ENCODE measurements around the gene KIAA1614.

The KIAA1614 gene

DNA sequence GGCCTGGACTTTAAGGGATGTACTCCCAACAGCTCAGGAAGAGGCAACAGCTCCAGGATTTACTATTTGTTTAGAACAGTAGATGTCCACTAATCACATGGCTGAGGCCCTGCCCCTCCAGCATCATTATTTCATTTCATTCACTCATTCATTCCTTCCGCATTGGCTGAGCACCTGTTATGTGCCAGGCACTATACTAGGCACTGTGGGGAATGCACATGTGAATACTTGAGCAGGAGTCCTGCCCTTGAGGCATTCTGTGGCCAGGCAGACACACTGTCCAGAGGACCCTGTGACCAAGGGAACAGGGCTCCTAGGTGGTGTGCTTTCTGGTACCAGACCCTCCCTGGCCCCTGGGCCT is 24.3 kb downstream of the KIAA1614 start:
- H3K9me3 ChIP-seq = no peaks in the 10 kb centered on the region
- H3K36me3 ChIP-seq = peaks cover 10 to 71% (median 50%) of the 10 kb centered on the region in 3 donors
- intact Hi-C loops (cut with DNase I; ENCODE audit: low total_unique reads) = no loop called here
- H3K4me3 ChIP-seq = no peak overlapping the region
- H3K27ac ChIP-seq = no peak overlapping the region
- no peak for DNase-seq
- H3K4me1 ChIP-seq = no peaks in the 10 kb centered on the region
- TF ChIP-seq, protein P1, sequence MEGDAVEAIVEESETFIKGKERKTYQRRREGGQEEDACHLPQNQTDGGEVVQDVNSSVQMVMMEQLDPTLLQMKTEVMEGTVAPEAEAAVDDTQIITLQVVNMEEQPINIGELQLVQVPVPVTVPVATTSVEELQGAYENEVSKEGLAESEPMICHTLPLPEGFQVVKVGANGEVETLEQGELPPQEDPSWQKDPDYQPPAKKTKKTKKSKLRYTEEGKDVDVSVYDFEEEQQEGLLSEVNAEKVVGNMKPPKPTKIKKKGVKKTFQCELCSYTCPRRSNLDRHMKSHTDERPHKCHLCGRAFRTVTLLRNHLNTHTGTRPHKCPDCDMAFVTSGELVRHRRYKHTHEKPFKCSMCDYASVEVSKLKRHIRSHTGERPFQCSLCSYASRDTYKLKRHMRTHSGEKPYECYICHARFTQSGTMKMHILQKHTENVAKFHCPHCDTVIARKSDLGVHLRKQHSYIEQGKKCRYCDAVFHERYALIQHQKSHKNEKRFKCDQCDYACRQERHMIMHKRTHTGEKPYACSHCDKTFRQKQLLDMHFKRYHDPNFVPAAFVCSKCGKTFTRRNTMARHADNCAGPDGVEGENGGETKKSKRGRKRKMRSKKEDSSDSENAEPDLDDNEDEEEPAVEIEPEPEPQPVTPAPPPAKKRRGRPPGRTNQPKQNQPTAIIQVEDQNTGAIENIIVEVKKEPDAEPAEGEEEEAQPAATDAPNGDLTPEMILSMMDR (IDR thresholded peaks at IDR 0.05) = no peak
- no peaks in the 10 kb centered on the region for H3K27me3 ChIP-seq

DNA sequence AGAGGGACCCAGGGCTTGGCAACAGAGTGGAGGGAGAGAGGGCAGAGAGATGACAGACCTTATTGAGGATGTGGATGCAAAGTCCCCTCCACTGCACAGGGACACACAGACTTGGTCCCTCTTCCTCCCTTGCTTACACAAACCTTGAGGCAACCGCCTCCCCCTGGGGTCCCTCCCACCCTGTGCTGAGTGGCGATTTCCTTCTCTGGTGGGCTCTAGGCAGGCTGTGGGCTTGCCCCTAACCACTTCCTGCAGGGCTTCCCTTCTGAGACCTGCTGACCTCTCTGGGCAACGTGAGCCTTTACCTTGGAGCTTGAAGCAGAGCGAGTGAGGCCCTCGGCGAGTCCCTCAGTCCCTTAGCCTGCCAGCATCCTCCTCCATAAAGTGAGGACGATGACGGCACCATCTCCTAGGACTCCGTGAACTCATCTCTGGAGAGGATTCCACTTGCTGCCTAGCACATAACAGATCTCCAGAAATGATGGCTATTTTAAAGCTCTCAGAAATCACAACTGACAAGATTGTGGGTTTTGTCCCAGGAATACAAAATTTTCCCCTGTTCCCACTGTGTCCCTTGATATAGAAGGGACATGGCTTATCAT is 25.0 kb downstream of the KIAA1614 start:
- no peaks in the 10 kb centered on the region for H3K4me1 ChIP-seq
- H3K9me3 ChIP-seq = no peaks in the 10 kb centered on the region
- H3K4me3 ChIP-seq = no peak overlapping the region
- TF ChIP-seq, protein P1 (IDR thresholded peaks at IDR 0.05) = no peak
- no peaks in the 10 kb centered on the region for H3K27me3 ChIP-seq
- intact Hi-C loops (cut with DNase I; ENCODE audit: low total_unique reads) = no loop called here
- DNase-seq = no peak
- peaks cover 10 to 79% (median 56%) of the 10 kb centered on the region in 3 donors for H3K36me3 ChIP-seq
- H3K27ac ChIP-seq = no peak overlapping the region

DNA sequence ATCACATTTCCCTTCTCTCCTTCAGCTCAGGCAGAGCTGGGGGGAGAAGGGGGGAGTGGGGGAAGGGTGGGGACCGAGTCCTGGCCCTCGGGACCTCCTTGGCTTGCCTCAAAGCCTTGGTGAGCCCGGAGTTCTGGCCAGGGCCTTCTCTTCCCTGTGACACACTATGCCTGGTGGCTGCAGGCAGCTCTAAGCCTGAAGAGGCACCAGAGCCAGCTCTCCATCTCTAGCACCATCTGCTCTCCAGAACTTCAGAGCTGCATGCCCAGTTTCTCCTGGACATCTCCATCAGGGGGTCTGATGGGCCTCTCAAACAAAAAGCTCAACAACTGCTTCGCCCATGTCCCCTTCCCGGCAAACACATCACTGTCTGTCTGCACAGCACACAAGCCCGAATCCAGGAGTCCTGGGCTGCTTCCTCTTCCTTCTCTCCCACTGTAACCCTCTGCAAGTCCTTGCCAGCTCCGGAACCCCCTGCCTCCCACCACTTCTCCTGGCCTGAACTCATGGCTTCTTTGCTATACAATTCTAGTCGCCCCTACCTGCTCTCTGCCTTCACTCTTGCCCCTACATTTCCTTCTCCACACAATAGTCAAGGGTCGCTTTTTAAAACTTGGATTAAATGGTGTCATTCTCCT is 26.5 kb downstream of the KIAA1614 start:
- no peak overlapping the region for H3K4me3 ChIP-seq
- peaks cover 12 to 86% (median 59%) of the 10 kb centered on the region in 3 donors for H3K36me3 ChIP-seq
- no peak overlapping the region for H3K27ac ChIP-seq
- H3K27me3 ChIP-seq = no peaks in the 10 kb centered on the region
- DNase-seq = no peak
- no peaks in the 10 kb centered on the region for H3K9me3 ChIP-seq
- no peaks in the 10 kb centered on the region for H3K4me1 ChIP-seq
- TF ChIP-seq, protein P1 (IDR thresholded peaks at IDR 0.05) = no peak
- intact Hi-C loops (cut with DNase I; ENCODE audit: low total_unique reads) = no loop called here

DNA sequence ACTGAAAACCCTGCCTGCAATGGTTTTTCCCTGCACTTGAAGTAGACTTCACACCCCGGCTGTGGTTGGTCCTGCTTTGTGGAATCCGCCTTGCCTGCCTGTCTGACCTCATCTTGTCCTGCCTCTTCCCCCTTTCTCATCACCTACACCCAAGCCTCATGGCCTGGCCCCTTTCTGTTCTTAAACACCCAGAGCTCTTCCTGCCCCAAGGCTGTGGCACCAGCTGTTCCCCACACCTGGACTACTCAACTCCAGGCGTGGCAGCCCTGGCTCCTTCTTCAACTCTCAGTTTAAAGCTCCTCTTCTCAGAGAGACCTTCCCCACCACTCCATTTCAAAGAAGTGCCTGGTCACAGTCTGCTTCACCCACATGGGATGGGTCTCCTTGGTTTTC is 27.0 kb downstream of the KIAA1614 start:
- Histone ChIP-seq H3K36me3 (peaks cover 17 to 88% (median 64%) of the 10 kb centered on the region in 3 donors), H3K9me3 (no peaks in the 10 kb centered on the region), H3K4me1 (no peaks in the 10 kb centered on the region), H3K4me3 (no peak overlapping the region), H3K27ac (no peak overlapping the region), H3K27me3 (no peaks in the 10 kb centered on the region)
- intact Hi-C loops (cut with DNase I; ENCODE audit: low total_unique reads) = no loop called here
- TF ChIP-seq, protein P1 (IDR thresholded peaks at IDR 0.05) = no peak
- no peak for DNase-seq

DNA sequence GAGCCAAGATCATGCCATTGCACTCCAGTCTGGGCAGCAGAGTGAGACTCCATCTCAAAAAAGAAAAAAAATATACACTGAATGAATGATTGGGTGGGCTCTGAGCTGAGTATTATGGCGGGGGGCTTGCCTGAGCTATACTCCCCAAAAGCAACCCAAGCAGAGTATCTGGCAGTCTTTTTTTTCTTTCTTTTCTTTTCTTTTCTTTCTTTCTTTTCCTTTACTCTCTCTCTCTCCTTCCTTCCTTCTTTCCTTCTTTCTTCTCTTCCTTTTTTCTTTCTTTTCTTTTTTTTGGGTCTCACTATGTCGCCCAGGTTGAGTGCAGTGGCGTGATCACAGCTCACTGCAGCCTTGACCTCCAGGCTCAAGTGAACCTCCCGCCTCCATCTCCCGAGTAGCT is 27.7 kb downstream of the KIAA1614 start:
- Histone ChIP-seq H3K27ac (no peak overlapping the region), H3K36me3 (peaks cover 19 to 88% (median 67%) of the 10 kb centered on the region in 3 donors), H3K27me3 (no peaks in the 10 kb centered on the region), H3K4me3 (no peak overlapping the region), H3K9me3 (no peaks in the 10 kb centered on the region), H3K4me1 (no peaks in the 10 kb centered on the region)
- TF ChIP-seq, protein P1 (IDR thresholded peaks at IDR 0.05) = no peak
- no peak for DNase-seq
- intact Hi-C loops (cut with DNase I; ENCODE audit: low total_unique reads) = no loop called here

All from tibial artery (tissue), 4 donors.